ENCODE data around the gene AQP5. TPM values are rescaled to one million over a fixed set of nuclear protein-coding genes. Genes with fewer than 3 reads are reported as not detected.
A peak's percentile ranks its signal among the peaks of the same experiment; 100 is the strongest.

AQP5 gene
- not detected for total RNA-seq
- long read RNA-seq = 0 reads

GRCh38 chr12:49961111-49961922 lies at the start of gene AQP5:
AQP5 (plus strand) TSS chr12:49961872; CDS start chr12:49962018, 146 bp downstream.
- no peak for DNase-seq
- peak; percentile 11 for ATAC-seq
- intact Hi-C loops (cut with DNase I, micrococcal nuclease) = loop anchor here in 1 of 2 donors (10.0 kb wide), 1 partner anchor 93 kb away; the partner anchor contains the start of gene ASIC1

GRCh38 chr12:49912345-49913255 lies 49.1 kb upstream of the AQP5 start:
- intact Hi-C loops (cut with DNase I, micrococcal nuclease) = no loop called here
- no peak for DNase-seq
- ATAC-seq = no peak

GRCh38 chr12:49916129-49916919 lies 45.3 kb upstream of the AQP5 start:
- ATAC-seq (no peak), DNase-seq (no peak)
- intact Hi-C loops (cut with DNase I, micrococcal nuclease) = no loop called here

GRCh38 chr12:49917166-49917787 lies 44.4 kb upstream of the AQP5 start:
- DNase-seq = no peak
- intact Hi-C loops (cut with DNase I, micrococcal nuclease) = no loop called here
- no peak for ATAC-seq

GRCh38 chr12:49917788-49918173 lies 43.9 kb upstream of the AQP5 start:
- ATAC-seq (no peak), DNase-seq (no peak)
- intact Hi-C loops (cut with DNase I, micrococcal nuclease) = no loop called here

- ATAC-seq (peak; percentile 54), DNase-seq (no peak)
- intact Hi-C loops (cut with DNase I, micrococcal nuclease) = no loop called here
Measured at GRCh38 chr12:49920241-49920914, 41.3 kb upstream of the AQP5 start.

- ATAC-seq = no peak
- intact Hi-C loops (cut with DNase I, micrococcal nuclease) = no loop called here
- DNase-seq = no peak
Measured at GRCh38 chr12:49920915-49921286, 40.8 kb upstream of the AQP5 start.

GRCh38 chr12:49921299-49921698 lies 40.4 kb upstream of the AQP5 start:
- no peak for DNase-seq
- intact Hi-C loops (cut with DNase I, micrococcal nuclease) = no loop called here
- no peak for ATAC-seq

GRCh38 chr12:49921936-49922335 lies 39.7 kb upstream of the AQP5 start:
- intact Hi-C loops (cut with DNase I, micrococcal nuclease) = no loop called here
- DNase-seq = no peak
- peak; percentile 69 for ATAC-seq

GRCh38 chr12:49922349-49923034 lies 39.2 kb upstream of the AQP5 start:
- intact Hi-C loops (cut with DNase I, micrococcal nuclease) = no loop called here
- no peak for DNase-seq
- no peak for ATAC-seq

- ATAC-seq = no peak
- intact Hi-C loops (cut with DNase I, micrococcal nuclease) = no loop called here
- no peak for DNase-seq
Measured at GRCh38 chr12:49923035-49923644, 38.5 kb upstream of the AQP5 start.

- no peak for ATAC-seq
- no peak for DNase-seq
- intact Hi-C loops (cut with DNase I, micrococcal nuclease) = no loop called here
Measured at GRCh38 chr12:49923880-49924556, 37.7 kb upstream of the AQP5 start.

GRCh38 chr12:49924628-49925246 lies 36.9 kb upstream of the AQP5 start:
- ATAC-seq = no peak
- DNase-seq = no peak
- intact Hi-C loops (cut with DNase I, micrococcal nuclease) = no loop called here

GRCh38 chr12:49925433-49926204 lies 36.1 kb upstream of the AQP5 start:
- DNase-seq (no peak), ATAC-seq (no peak)
- intact Hi-C loops (cut with DNase I, micrococcal nuclease) = no loop called here

GRCh38 chr12:49928471-49928870 lies 33.2 kb upstream of the AQP5 start:
- ATAC-seq (no peak), DNase-seq (no peak)
- intact Hi-C loops (cut with DNase I, micrococcal nuclease) = no loop called here

GRCh38 chr12:49929581-49929980 lies 32.1 kb upstream of the AQP5 start:
- ATAC-seq (no peak), DNase-seq (no peak)
- intact Hi-C loops (cut with DNase I, micrococcal nuclease) = no loop called here
